CD4-positive, alpha-beta T cell treated with Interleukin-6 for 4 hours (primary cell): Measurements from ENCODE around the gene CAPN10.

Experiments used
- DNase-seq: peaks from one replicate; pipeline ENCODE4 v3.0.0-alpha.2; 2020; ENCODE audit warnings: mixed read lengths

The CAPN10 gene

DNA sequence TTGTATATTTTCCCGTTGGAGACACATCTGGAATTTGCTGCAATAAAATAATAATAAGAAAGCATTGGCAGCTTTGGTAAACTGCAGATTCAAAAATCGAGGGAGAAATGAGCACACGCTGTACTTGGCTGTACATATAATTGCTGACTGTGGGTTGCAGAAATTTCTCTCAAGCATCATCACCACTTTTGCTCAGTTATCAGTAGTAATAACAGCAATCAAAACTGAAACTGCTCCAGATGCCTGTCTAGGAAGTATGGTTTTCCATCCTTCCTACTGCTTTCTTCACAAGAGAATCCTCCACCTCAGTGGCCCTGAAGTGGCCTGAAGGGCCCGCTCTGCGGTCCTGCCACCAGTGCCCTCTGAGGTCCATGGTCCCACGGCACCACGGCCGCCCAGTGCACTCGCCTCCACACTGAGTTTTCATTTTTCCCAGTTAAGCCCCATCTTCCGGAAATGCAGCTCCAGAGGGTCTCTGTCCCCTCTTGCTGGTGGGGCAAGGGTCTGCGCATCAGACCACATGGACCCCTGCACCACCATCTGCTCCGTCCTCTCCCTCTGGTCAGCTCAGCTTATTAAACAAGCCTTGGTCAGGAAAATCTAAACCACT is 22.5 kb upstream of the CAPN10 start:
- DNase-seq, result no peak

DNA sequence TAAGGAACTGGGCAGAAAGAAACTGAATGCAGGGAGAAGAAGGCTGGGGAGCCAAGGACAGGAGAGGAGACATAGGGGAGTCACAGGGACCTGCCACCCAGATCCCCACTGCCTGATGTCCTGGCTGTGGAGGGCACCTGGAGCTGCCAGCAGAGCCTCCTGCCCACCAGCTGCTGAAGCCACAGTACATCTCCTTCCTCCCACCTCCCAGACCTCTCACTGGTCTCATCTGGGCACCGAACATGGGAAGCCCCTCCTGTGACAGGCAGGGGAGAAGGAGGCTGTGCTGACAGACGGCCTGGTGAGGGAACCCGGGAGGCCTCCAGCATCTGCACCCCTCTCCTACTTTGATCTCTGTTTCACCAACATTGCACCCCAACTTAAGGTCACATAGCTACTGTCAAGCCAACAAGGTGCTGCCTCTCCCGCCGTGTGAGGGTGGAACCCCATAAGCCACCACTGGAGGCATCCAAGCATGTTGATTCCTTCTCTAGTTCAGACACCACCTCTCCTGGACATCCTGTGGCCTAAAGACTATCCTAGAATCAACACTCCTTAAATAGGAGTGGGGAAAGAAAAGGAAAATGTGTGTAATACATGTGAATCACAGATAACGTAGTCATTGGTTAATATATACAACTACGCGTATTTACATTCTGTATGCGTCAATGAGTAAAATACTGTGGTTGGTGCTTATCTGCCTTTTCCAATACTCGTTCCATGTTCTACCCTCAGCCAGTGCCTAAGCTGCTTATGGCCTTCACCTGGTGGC is 21.8 kb upstream of the CAPN10 start:
- DNase-seq, result peak; percentile 30

DNA sequence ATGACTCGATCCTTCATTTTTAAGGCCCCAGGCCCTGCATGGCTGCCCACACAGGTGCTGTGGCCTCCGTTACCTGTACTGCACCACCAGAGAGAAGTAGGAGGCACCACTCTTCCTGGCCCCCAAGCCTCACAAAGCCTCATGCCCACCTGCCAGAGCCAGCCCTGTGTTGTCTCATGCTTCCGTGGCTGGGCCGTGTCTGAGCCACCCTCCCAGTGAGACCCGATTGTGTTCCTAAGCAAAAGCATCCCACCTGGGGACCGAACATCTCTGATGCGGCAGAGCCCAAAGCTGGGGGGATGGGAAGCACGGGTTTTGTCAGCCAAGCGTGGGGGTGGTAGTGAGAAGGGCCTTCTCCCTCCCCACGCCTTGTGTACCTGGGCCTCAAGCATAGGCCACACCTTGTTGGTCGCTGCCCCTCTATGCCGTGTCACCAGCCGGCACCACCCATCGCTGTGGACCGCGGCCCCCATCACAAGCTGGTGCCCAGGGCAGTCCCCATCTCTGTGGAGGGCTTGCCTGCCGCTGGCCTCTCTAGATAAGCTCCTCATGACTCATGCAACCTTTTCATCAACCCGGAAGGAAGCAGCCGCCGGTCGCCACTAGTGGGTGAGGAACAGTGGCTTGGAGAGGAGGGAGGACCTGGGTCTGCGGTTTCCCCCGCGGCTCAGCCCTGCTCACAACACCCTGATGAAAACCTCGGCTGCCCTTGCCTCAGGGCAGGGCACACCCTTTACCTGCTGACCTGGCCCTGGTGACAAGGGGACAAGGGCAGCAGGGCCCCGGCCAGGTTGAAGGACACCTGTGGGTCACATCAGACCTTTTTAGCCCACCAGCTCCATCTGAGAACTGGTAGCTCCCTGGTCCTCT is 21.0 kb upstream of the CAPN10 start:
- peak; percentile 94 for DNase-seq

DNA sequence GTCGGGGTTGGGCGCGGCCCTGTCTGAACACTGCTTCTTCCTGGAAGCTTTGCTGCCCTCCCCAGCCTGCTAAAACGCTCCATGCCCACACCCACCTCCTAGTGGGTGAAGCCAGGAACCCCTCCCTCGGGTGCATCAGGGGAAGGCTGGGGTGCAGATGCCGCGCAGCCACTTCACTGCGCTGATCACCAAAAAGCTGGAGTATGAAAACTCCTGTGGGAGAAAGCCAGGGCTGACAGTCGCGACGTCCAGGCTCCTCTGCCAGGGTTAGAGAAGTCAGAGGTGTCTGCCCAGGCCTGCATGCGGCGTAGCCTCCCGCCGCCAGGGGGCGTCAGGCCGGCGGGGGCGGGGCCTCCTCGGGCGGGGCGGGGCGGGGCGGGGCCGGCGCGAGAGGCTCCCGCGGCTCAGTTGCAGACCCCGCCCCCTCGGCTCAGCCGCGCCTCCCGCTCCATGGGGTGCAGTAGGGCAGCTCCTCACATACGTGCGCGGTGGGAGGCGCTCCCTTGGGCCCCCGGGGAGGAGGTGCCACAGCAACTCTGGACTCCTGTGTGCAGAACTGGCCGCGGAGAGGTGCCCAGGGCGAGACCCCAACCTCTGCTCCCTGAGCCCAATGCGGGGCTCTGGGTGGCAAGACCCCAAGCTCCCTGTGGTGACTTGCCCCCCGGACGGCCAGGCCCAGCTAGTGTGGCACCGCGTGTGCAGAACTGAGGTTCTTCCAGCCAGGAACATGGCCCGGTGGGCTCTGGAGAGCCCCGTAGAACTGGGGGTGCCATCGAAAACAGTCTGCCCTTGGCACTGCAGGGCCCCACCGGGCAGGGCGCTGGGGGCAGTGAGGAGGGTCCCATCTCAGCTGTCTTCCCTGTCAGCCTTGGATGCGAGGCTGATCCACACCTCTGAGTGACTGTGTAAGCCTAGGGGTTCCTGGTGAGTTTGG is 20.1 kb upstream of the CAPN10 start:
- peak; percentile 98 for DNase-seq

DNA sequence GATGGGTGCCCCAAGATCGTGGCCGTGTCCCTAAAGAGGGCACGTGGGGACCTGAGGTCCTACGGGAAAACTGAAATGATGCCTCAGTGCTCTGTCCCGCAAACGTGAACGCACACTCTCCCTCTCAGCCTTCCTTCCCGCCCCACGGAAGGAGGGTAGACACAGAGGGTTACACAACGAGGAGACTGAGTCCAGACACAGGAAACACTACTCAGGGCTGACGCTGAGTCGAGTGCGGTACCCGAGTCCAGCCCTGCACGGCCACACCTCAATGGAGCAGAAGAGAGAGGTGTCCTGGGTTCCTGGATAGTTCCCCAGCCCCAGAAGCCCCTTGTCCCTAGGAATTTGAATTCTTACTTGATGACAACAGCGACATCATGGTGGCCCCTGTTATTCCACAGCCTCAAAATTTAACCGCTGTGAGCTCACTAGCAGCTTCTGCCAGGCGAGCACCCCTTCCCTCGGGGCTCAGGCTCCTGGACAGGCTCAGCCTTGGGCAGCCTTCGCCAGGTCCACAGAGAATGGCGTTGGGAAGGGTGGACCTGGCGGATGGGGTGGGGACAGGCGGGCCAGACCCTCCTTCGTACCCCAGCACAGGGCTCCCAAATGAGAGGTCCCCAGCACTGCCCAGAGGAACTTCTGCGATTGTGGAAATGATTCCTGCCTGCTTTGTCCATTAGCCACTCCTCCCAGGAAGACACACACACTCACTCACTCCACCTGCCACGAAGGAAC is 19.2 kb upstream of the CAPN10 start:
- DNase-seq, result peak; percentile 72

DNA sequence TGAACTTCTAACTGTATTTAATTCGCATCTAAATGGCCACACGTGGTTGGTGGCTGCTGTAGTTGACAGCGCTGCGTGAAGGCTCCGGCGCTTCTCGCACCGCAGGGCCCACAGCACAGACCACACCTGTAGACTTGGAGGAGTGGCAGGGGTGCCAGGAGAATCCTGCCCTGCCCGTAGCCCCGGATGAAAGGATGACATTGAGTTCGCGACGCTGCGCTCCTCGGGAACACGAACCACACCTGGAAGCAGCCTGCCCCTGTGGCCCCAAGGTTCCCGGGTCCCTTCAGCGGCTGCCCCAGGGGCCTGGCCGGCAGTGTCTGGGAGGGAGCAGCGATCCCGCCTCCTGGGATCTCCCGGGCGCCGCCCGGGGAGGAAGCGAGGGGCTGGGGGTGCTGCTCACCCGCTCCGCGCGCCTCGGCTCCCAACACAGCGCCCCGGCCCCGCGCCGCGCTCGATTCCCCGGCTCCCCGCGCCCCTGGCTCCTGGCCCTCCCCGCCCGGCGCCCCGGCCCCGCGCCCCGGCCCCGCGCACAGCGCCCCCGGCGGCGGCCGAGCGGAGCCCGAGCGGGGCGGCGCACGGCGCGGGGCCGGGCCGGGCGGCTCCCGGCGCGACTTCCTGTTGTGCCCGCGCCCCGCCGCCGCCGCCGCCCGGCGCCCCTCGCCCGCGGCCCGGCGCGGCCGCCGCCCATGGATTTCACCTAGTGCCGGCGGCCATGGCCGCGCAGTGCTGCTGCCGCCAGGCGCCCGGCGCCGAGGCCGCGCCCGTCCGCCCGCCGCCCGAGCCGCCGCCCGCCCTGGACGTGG is 18.5 kb upstream of the CAPN10 start, which contains the start of gene RNPEPL1:
Gene RNPEPL1, plus strand, starts transcription at position 613 of the 806 bp plus-strand sequence. Its CDS starts 103 bp downstream, at position 716.
- peak; percentile 69 for DNase-seq

DNA sequence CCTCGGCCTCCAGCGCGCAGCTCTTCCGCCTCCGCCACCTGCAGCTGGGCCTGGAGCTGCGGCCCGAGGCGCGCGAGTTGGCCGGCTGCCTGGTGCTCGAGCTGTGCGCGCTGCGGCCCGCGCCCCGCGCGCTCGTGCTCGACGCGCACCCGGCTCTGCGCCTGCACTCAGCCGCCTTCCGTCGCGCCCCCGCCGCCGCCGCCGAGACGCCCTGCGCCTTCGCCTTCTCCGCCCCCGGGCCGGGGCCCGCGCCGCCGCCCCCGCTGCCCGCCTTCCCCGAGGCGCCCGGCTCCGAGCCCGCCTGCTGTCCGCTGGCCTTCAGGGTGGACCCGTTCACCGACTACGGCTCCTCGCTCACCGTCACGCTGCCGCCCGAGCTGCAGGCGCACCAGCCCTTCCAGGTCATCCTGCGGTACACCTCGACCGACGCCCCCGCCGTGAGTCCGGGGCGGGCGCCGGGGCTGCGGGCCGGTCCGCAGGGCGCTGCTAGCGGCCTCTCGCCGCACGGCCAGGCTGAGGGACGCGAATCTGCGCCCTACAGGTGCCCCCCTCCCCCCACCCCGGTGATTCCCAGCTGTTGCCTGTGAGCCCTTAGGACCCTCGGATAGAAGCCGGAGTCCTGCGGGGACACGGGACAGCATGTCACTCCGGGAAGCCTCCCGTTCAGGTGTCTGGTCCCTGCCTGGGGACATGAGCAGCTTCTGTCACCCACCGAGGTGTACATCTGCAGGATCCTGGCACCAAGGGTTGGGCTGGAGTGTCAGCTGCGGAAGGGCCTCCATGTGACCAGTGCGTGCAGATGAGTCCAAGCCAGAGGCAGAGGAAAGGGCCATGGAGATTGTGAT is 17.6 kb upstream of the CAPN10 start:
- DNase-seq, result peak; percentile 75

DNA sequence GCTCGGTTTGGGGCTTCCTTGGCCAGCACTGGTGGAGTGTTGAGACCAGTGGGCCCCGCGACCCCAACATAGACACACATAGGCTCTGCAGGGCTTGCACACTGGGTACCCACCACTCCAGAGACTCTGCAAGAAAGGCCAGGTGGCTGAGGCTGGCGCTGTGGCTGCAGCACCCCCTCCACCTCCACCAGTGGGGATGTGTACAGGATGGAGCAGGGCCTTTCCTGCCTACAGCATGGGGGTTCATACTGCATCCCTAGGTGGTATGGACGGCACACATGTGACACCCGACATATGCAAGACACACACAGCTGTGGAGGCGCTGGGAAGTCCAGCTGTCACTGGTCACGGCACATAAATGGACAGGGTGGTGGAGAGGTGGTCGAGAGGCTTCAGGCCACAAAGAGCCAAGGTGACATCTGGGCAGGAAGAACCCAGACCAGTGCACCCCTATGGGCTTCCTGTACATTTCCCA is 17.0 kb upstream of the CAPN10 start:
- DNase-seq, result no peak

DNA sequence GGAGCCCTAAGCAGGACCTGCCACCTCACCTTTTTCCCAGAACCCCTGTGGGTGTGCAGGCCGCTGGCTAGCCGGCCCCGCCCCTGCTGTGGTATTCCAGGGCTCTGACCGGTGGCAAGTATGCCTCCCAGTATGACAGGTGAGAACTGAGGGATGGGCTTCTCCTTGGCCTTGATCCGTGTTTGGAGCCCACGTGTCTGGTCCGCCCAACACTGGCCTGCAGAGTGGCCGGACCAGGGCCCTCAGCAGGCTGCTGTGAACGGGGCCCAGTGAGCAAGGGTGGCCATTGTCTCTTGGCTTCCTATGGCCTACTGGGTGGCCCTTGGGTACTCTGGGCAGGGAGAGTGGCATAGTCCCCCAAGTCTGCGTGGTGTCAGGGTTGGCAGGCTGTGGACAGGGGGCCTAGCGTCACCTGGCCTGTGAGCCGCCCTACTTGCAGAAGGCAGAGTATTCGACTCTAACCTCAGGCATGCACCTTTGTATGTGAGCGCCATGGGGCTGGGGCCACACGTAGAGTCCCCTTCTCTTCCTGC is 16.5 kb upstream of the CAPN10 start:
- DNase-seq, result no peak

DNA sequence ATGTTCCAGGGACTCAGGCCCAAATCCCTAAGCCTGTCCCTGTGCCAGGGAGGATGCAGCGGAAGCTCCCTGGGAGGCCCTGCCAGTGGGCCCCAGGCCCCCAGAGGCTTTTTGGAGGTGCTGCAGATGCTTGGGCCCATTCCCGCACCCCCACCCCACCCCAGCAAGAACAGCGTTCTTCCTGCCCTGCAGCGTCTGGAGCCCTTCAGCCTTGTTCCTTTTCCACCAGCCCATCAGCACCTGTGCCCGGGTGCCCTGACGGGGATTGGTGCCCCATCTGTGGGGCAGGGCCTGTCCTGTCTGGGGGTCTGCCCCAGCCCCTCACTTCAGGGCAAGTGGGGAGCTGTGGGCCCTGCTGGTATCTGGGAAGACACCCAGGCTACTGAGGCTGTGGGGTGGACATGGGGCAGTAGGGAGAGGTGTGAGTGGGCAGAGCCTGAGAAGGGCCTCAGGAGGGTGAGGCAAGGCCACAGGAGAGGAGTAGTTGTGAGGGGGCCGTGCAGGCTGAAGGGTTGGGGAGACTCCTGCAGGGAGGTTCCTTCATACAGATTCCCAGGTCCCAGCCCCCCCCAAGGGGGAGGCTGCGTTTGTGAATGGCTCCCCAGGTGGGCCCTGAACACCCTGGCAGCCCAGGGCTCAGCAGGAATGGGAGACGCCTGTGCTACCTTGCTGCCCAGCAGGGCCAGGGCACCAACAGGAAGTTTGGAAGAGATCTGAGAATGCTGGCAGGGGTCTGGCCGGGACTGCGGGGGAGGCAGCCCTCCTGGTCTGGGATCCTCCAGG is 15.8 kb upstream of the CAPN10 start:
- no peak for DNase-seq

DNA sequence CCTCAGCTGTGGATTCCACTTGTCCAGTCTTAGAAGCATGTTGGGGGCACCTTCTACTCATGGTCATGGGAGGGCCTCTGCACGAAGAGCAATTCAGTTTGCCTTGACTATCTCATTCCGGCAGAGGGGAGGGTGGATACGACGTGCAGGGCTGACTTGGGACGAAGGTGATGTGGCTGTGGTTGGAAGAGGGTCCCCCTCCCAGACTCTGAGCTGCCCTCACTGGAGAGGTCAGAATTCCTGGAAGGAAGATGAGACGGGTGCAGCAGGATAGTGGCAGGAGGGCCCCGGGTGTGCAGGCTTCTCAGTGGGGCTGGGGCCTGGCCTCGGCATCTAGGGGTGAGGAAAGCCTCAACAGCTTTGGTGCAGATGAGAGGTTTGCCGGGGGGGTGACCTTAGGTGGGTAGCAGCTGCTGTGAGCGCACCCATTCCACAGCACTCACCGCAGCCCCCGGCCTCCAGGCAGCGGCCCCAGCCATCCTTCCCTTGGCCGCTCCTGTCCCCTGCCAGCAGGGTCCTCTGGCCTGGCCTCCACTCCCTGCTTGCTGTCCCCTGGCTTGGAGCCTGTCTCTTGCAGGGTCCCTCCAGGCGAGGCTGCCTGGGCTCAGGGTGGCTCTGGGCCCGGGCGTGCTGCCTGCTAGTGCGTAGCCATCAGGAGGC is 15.1 kb upstream of the CAPN10 start:
- DNase-seq, result no peak

DNA sequence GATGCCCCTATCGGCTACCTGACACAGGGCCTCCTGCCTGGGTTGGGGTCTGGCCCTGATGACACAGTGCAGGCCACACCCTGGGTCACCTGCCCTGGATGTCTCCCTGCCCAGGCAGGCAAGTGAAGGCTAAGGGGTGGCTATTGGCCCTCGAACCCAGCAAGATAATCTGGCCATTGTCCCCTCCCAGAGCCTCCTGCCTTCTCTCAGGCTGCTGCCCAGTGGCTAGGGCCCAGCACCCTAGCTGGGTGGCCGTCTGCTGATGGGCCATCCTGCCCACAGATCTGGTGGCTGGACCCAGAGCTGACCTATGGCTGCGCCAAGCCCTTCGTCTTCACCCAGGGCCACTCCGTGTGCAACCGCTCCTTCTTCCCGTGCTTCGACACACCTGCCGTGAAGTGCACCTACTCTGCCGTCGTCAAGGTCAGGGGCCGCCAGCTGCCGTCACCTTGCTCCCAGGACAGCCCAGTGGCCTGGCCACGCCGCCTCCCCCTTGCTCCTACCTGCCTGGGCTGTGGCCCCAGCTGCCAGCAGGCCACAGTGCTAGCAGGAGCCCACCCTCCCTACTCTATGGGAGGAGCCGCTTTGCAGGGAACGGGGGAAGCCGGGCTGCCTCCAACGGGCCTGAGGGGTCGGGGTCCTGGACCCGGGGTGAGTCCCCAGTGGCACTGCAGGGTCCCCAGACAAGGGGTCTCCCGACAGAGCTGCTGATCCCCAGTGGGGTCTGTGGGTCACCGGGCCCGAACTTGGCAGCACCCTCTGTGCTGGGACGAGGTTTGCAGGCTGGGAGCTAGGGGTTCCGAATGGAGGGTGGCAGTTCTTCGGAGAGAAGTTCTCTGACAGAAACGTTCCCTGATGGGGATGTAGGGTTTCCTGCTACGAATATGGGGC is 14.1 kb upstream of the CAPN10 start:
- DNase-seq, result no peak

DNA sequence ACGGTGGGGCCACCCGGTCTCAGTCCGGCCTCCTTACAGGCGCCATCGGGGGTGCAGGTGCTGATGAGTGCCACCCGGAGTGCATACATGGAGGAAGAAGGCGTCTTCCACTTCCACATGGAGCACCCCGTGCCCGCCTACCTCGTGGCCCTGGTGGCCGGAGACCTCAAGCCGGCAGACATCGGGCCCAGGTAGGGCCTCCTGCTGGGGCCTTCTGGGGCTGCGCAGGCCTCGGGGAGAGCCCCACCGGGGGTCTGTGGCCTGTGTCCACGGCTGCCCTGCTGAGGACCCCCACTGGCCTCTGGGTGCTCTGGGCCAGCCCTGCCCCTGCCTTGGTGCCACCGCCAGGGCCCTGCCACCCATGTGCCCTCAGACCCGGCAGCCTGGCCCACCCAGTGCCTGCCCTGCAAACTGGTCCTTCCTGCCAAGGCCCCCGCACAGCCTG is 13.4 kb upstream of the CAPN10 start:
- no peak for DNase-seq

DNA sequence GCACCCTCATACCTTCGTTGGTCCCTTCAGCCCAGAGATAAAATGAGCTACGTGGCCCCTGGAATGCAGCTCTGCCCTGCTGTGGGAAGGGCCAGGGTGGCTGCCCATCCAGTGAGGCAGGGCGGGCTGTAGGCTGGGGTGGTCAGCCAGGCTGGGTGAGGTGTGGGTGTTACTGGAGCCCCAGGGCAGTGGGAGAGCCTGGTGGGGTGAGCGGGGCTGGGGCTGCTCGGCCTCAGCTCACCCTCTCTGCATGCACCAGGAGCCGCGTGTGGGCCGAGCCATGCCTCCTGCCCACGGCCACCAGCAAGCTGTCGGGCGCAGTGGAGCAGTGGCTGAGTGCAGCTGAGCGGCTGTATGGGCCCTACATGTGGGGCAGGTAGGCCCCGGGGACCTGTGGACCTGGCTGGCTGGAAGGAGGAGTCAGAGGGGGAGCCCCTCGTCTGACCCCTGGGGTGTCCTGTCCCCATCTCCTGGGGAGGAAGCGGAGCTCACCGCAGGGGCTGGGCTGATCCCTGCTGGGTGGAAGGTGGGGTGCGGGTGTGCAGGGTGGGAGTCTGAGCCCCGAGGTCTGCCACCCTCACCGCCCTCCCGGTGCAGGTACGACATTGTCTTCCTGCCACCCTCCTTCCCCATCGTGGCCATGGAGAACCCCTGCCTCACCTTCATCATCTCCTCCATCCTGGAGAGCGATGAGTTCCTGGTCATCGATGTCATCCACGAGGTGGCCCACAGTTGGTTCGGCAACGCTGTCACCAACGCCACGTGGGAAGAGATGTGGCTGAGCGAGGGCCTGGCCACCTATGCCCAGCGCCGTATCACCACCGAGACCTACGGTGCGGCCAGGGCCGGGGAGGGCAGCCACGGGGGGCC is 12.8 kb upstream of the CAPN10 start:
- no peak for DNase-seq

DNA sequence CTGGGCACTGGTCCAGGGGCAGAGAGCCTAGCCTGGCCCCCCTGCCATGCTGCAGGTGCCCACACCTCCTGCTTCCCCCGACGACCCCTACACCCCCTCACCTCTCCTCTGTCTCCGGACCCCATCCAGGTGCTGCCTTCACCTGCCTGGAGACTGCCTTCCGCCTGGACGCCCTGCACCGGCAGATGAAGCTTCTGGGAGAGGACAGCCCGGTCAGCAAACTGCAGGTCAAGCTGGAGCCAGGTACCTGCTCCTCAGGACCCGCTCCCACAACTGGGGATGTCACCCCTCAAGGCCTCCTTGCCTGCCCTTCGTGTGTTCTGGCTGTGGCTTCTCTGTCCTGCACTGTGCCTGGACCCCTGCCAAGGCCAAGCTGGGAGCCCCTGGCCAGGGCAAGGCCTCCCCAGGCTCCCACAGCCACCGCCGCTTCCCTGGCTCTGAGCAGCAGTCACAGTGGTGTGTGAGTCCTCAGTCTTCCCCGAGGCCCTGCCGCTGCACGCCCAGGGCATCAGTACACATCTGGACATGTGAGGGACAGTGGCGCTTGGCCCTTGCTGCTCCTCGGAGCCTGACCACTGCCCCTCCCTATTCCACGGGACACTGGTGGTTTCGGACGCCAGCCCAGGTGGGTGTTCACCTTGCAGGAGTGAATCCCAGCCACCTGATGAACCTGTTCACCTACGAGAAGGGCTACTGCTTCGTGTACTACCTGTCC is 12.0 kb upstream of the CAPN10 start:
- DNase-seq, result no peak
